Endothelial cell of umbilical vein (primary cell): Measurements from ENCODE around the gene KRT15. TPM values are rescaled to one million over a fixed set of nuclear protein-coding genes. Genes with fewer than 3 reads are reported as not detected.

Source experiments
- BruUV-seq: library from RNA; stranded (reverse); fragments of 400-500 nt; replicated peaks from 2 replicates; lab custom pipeline; 2021; lab: Mats Ljungman, UMichigan
- CTCF ChIA-PET: fragments of 300-600, 350-600 bp; sonication (Branson Sonifier 250); formaldehyde crosslinking; loops from one replicate; lab custom pipeline; 2021; ENCODE audit warnings: antibody characterized with exemption, inconsistent platforms; lab: Charles Lee
- POLR2A ChIA-PET: fragments of 300-600, 350-600 bp; sonication (Branson Sonifier 250); formaldehyde crosslinking; loops from one replicate; lab custom pipeline; 2021; ENCODE audit warnings: antibody characterized with exemption, inconsistent platforms; lab: Charles Lee
- DNase-seq: peaks from one replicate; pipeline ENCODE4 v3.0.0-alpha.2; 2011; ENCODE audit warnings: low read depth, low spot score
- FAIRE-seq: peaks from 2 replicates; lab custom pipeline; 2011; peaks lifted over from hg19 to GRCh38; lab: Jason Lieb, UNC
- H2AFZ ChIP-seq: 2 replicates; pipeline ENCODE4 v1.6.0; 2012; ENCODE audit warnings: low read depth, low read length, control low read depth, inconsistent platforms
- H3K27ac ChIP-seq: 2 replicates; pipeline ENCODE4 v1.5.1; 2011; ENCODE audit warnings: low read depth, mild to moderate bottlenecking, control low read depth, low read length, moderate library complexity; ENCODE audit not compliant: insufficient read depth
- H3K27me3 ChIP-seq, 2 experiments: 2 replicates each; pipeline versions ENCODE4 v1.6.0 to v1.6.1; 2011; ENCODE audit warnings: low read length in 2 of 2, mixed read lengths in 1 of 2; ENCODE audit not compliant: control insufficient read depth in 2 of 2, insufficient read depth in 2 of 2
- H3K36me3 ChIP-seq, 2 experiments: 2 replicates in 1 of 2; 3 replicates in 1 of 2; pipeline ENCODE4 v1.5.1; 2011; ENCODE audit warnings: low read length in 2 of 2, mild to moderate bottlenecking in 1 of 2, moderate library complexity in 1 of 2; ENCODE audit not compliant: control insufficient read depth in 2 of 2, insufficient read depth in 2 of 2; ENCODE audit errors: extremely low read depth in 1 of 2
- H3K4me1 ChIP-seq: 3 replicates; pipeline ENCODE4 v1.5.1; 2011; ENCODE audit warnings: mild to moderate bottlenecking, low read length; ENCODE audit not compliant: control insufficient read depth, insufficient read depth; ENCODE audit errors: extremely low read depth
- H3K4me2 ChIP-seq: 2 replicates; pipeline ENCODE4 v1.6.1; 2011; ENCODE audit warnings: low read length, control low read depth, mixed read lengths; ENCODE audit not compliant: insufficient read depth
- H3K4me3 ChIP-seq, 3 experiments: fragments of 200-600 bp in 1 of 3; sonication (generic), shearing (Covaris generic) in 1 of 3; replicated peaks in 1 of 3; 2 replicates each; pipeline ENCODE4 v1.5.1; 2011 to 2016; ENCODE audit warnings: control low read depth in 3 of 3, low read length in 3 of 3, mild to moderate bottlenecking in 2 of 3, inconsistent platforms in 1 of 3, low read depth in 1 of 3, moderate library complexity in 1 of 3; ENCODE audit not compliant: insufficient read depth in 1 of 3
- H3K79me2 ChIP-seq: 2 replicates; pipeline ENCODE4 v1.6.0; 2012; ENCODE audit warnings: low read length, inconsistent platforms; ENCODE audit not compliant: control insufficient read depth, insufficient read depth
- H3K9ac ChIP-seq: replicated peaks from 2 replicates; pipeline ENCODE3; 2011; ENCODE audit warnings: low read length, control low read depth; ENCODE audit not compliant: insufficient read depth; ENCODE audit errors: extremely low read depth
- H3K9me1 ChIP-seq: replicated peaks from 3 replicates; pipeline ENCODE4 v1.6.0; 2011; ENCODE audit warnings: mild to moderate bottlenecking, low read length; ENCODE audit not compliant: control insufficient read depth, insufficient read depth; ENCODE audit errors: extremely low read depth
- H3K9me3 ChIP-seq: replicated peaks from 2 replicates; pipeline ENCODE4 v1.5.1; 2012; ENCODE audit warnings: low read length, inconsistent platforms; ENCODE audit not compliant: control insufficient read depth, insufficient read depth
- H4K20me1 ChIP-seq: replicated peaks from 2 replicates; pipeline ENCODE3; 2011; ENCODE audit warnings: mild to moderate bottlenecking, low read length; ENCODE audit not compliant: control insufficient read depth, insufficient read depth; ENCODE audit errors: extremely low read depth
- CTCF ChIP-seq, 2 donors: IDR thresholded peaks; 1 replicate in 1 of 2; 2 replicates in 1 of 2; pipeline ENCODE4 v1.5.1; 2011; ENCODE audit warnings: low read length in 2 of 2, mild to moderate bottlenecking in 2 of 2, moderate library complexity in 2 of 2, control low read depth in 1 of 2, inconsistent platforms in 1 of 2, low read depth in 1 of 2; ENCODE audit not compliant: insufficient read depth in 1 of 2; ENCODE audit errors: extremely low read depth in 1 of 2
- EZH2 ChIP-seq: IDR thresholded peaks from 2 replicates; pipeline ENCODE4 v1.6.1; 2012; ENCODE audit warnings: borderline replicate concordance, low read depth, mild to moderate bottlenecking, moderate library complexity, low read length, inconsistent platforms; ENCODE audit not compliant: severe bottlenecking
- FOS ChIP-seq: IDR thresholded peaks from 2 replicates; pipeline ENCODE4 v1.6.1; 2011; ENCODE audit warnings: mild to moderate bottlenecking, low read length, moderate library complexity, borderline replicate concordance; ENCODE audit not compliant: insufficient read depth
- GATA2 ChIP-seq: IDR thresholded peaks from 2 replicates; pipeline ENCODE4 v1.7.0; 2011; ENCODE audit warnings: low read depth, mild to moderate bottlenecking, moderate library complexity, mixed read lengths, low read length; ENCODE audit not compliant: insufficient read length, insufficient read depth
- JUN ChIP-seq: IDR thresholded peaks from 2 replicates; pipeline ENCODE4 v1.6.1; 2011; ENCODE audit warnings: borderline replicate concordance, low read depth; ENCODE audit not compliant: insufficient read length, insufficient read depth
- MAX ChIP-seq: IDR thresholded peaks from 2 replicates; pipeline ENCODE4 v1.6.1; 2011; ENCODE audit not compliant: insufficient read depth, insufficient read length
- MYC ChIP-seq: IDR thresholded peaks from one replicate; pipeline ENCODE4 v1.6.1; 2011; ENCODE audit warnings: mild to moderate bottlenecking, low read depth, low read length
- POLR2A ChIP-seq: IDR thresholded peaks from 2 replicates; pipeline ENCODE4 v1.6.1; 2012; ENCODE audit warnings: low read depth, mild to moderate bottlenecking, control low read depth, low read length
- POLR2AphosphoS5 ChIP-seq: IDR thresholded peaks from 2 replicates; pipeline ENCODE4 v1.6.1; 2012; ENCODE audit warnings: low read depth, mild to moderate bottlenecking, control low read depth, low read length, moderate library complexity; ENCODE audit not compliant: insufficient read depth
- dilution Hi-C: fragments of 300-500 bp; cut with MboI; formaldehyde crosslinking; loops from one replicate; pipeline ENCODE4 v1.15.0; 2019; ENCODE audit warnings: low sequenced_read_pairs; ENCODE audit not compliant: extremely low pct_ligation_motif_present
- intact Hi-C: fragments of 100-400 bp; cut with micrococcal nuclease; formaldehyde crosslinking; loops from one replicate; pipeline ENCODE4 v1.10.0; 2022
- polyA plus RNA-seq, 4 experiments: library from polyadenylated mRNA; depleted of rRNA in 3 of 4; stranded (reverse) in 3 of 4; unstranded in 1 of 4; fragments of >200 nt; gene quantifications; 2 replicates each; pipeline versions ENCODE4 v1.2.1 to v1.2.3, GENCODE V29; 2011 to 2012; ENCODE audit warnings: missing spikeins in 1 of 4
- total RNA-seq: library from RNA; stranded (reverse); gene quantifications from 2 replicates; pipeline ENCODE4 v1.2.3, GENCODE V29; 2021

Gene KRT15
- total and polyA plus RNA-seq, 2 donors (not counting 3 experiments of a cell fraction or from before 2014, with no cell fraction given) = 0.68 to 2.8 TPM

GRCh38 chr17:41505809-41506767 is 12.6 kb downstream of the KRT15 start:
- intact Hi-C loops = no loop called here
- no peak overlapping the region for H2AFZ ChIP-seq
- H3K27me3 ChIP-seq = no peaks in the 10 kb centered on the region
- POLR2A ChIA-PET = no interaction called here
- H3K9ac ChIP-seq = no peak overlapping the region
- H3K4me3 ChIP-seq = no peak overlapping the region
- H4K20me1 ChIP-seq = no peaks in the 10 kb centered on the region
- dilution Hi-C loops = no loop called here
- no peaks in the 10 kb centered on the region for H3K79me2 ChIP-seq
- H3K36me3 ChIP-seq = no peaks in the 10 kb centered on the region
- CTCF ChIA-PET = interaction anchor here (1.5 to 6.3 kb wide), 4 partner anchors 8 to 157 kb away, joined by 3 to 33 read pairs (median 4); no protein-coding TSS in a partner anchor
- H3K4me2 ChIP-seq = no peak overlapping the region
- no peak for DNase-seq
- H3K4me1 ChIP-seq = no peaks in the 10 kb centered on the region
- FAIRE-seq = no peak
- no peaks in the 10 kb centered on the region for H3K9me3 ChIP-seq
- H3K9me1 ChIP-seq = no peaks in the 10 kb centered on the region
- no TSS peak for BruUV-seq
- TF ChIP-seq EZH2 (no peak), GATA2 (no peak), JUN (no peak), FOS (no peak), POLR2AphosphoS5 (no peak), POLR2A (no peak), MYC (no peak), MAX (no peak), CTCF (IDR thresholded peaks at IDR 0.05; ENCODE audit: extremely low read depth in 1 of 2, insufficient read depth in 1 of 2, low read depth in 1 of 2, low read length in 2 of 2) (no peak)
- no peak overlapping the region for H3K27ac ChIP-seq
